Smooth muscle cell (in vitro differentiated cells): Measurements from ENCODE around the gene HDDC2. TPM values are rescaled to one million over a fixed set of nuclear protein-coding genes. Genes with fewer than 3 reads are reported as not detected.

Experiments used
- DNase-seq: peaks from one replicate; lab custom pipeline; 2025; ENCODE audit not compliant: unreplicated experiment; lab: John Stamatoyannopoulos, UW
- H2AFZ ChIP-seq: fragments of 200-600 bp; sonication (generic); 2 replicates; pipeline ENCODE4 v1.6.0; 2016; ENCODE audit warnings: antibody characterized with exemption, low read depth, mild to moderate bottlenecking
- H3F3A ChIP-seq: fragments of 200-600 bp; sonication (generic); 2 replicates; pipeline ENCODE4 v1.6.0; 2017; ENCODE audit warnings: antibody characterized with exemption, low read depth
- H3K27ac ChIP-seq: fragments of 200-600 bp; sonication (generic); 2 replicates; pipeline ENCODE4 v1.5.1; 2016; ENCODE audit warnings: low read depth, mild to moderate bottlenecking
- H3K27me3 ChIP-seq: fragments of 200-600 bp; sonication (generic); 2 replicates; pipeline ENCODE4 v1.6.1; 2016; ENCODE audit warnings: low read depth, mild to moderate bottlenecking
- H3K36me3 ChIP-seq: fragments of 200-600 bp; sonication (generic); 2 replicates; pipeline ENCODE4 v1.5.1; 2016; ENCODE audit warnings: low read depth
- H3K4me1 ChIP-seq: fragments of 200-600 bp; sonication (generic); 2 replicates; pipeline ENCODE4 v1.5.1; 2016; ENCODE audit warnings: low read depth
- H3K4me2 ChIP-seq: fragments of 200-600 bp; sonication (generic); 2 replicates; pipeline ENCODE4 v1.6.0; 2016; ENCODE audit warnings: mild to moderate bottlenecking
- H3K4me3 ChIP-seq: fragments of 200-600 bp; sonication (generic); 2 replicates; pipeline ENCODE4 v1.5.1; 2016; ENCODE audit warnings: mild to moderate bottlenecking
- H3K79me2 ChIP-seq: fragments of 200-600 bp; sonication (generic); 2 replicates; pipeline ENCODE4 v1.6.0; 2016; ENCODE audit warnings: low read depth, mild to moderate bottlenecking
- H3K9ac ChIP-seq: fragments of 200-600 bp; sonication (generic); 2 replicates; pipeline ENCODE4 v1.6.0; 2016; ENCODE audit warnings: low read depth
- H3K9me3 ChIP-seq: fragments of 200-600 bp; sonication (generic); replicated peaks from 2 replicates; pipeline ENCODE4 v1.5.1; 2016; ENCODE audit warnings: low read depth
- H4K20me1 ChIP-seq: fragments of 200-600 bp; sonication (generic); 2 replicates; pipeline ENCODE4 v1.6.0; 2016; ENCODE audit warnings: low read depth
- WGBS: methylation state at CpG from one replicate; pipeline ENCODE4 v1.1.7; 2016; ENCODE audit warnings: low lambda C conversion rate; 5-methylcytosine and 5-hydroxymethylcytosine counted together
- polyA plus RNA-seq: library from polyadenylated mRNA; unstranded; fragments of >200 nt; fragmentation: Nextera tagmentation; extraction: Ambion mirVana; gene quantifications from 2 replicates; pipeline ENCODE4 v1.2.1, GENCODE V29; 2016
- total RNA-seq: library from RNA; depleted of rRNA; stranded (reverse); fragments of >200 nt; gene quantifications from 2 replicates; pipeline ENCODE4 v1.2.3, GENCODE V29; 2014
- TF ChIP-seq, protein P1 (sequence below): fragments of 200-600 bp; sonication (generic); IDR thresholded peaks from 2 replicates; pipeline ENCODE4 v1.5.1; 2017; ENCODE audit warnings: borderline replicate concordance, mild to moderate bottlenecking, antibody characterized with exemption; ENCODE audit not compliant: insufficient read depth, poor library complexity, severe bottlenecking

HDDC2 gene
- total and polyA plus RNA-seq, 2 experiments from 2014 or later, result 104 to 114 TPM

DNA sequence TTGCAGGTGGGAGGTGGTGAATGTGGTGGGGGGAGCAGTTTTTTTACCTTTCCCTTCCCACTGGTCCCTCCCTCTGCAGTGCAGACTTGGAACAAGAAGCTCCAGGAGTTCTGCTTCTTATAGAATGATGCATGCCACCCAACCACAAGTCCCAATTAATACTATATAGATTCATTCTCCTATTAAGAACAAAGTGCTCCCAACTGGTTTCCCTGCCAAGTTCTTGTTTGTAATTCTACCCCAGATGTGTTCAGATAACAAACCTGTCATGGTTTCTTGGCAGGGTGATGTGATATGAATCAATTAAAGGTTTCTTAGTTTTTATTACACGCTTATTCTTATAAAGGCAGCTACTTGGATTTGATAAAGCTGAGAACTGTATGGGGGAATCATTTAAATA is 23.9 kb downstream of the HDDC2 start:
- WGBS, result 95% methylated on average over 1 of the region's 1 CpG
- H3F3A ChIP-seq, result no peaks in the 10 kb centered on the region
- H3K27ac ChIP-seq, result no peak overlapping the region
- H2AFZ ChIP-seq, result no peak overlapping the region
- no peaks in the 10 kb centered on the region for H3K36me3 ChIP-seq
- H3K4me3 ChIP-seq, result no peak overlapping the region
- DNase-seq, result no peak
- peaks cover 7% of the 10 kb centered on the region for H4K20me1 ChIP-seq
- no peak overlapping the region for H3K9ac ChIP-seq
- no peaks in the 10 kb centered on the region for H3K9me3 ChIP-seq
- H3K4me1 ChIP-seq, result no peaks in the 10 kb centered on the region
- TF ChIP-seq, protein P1, sequence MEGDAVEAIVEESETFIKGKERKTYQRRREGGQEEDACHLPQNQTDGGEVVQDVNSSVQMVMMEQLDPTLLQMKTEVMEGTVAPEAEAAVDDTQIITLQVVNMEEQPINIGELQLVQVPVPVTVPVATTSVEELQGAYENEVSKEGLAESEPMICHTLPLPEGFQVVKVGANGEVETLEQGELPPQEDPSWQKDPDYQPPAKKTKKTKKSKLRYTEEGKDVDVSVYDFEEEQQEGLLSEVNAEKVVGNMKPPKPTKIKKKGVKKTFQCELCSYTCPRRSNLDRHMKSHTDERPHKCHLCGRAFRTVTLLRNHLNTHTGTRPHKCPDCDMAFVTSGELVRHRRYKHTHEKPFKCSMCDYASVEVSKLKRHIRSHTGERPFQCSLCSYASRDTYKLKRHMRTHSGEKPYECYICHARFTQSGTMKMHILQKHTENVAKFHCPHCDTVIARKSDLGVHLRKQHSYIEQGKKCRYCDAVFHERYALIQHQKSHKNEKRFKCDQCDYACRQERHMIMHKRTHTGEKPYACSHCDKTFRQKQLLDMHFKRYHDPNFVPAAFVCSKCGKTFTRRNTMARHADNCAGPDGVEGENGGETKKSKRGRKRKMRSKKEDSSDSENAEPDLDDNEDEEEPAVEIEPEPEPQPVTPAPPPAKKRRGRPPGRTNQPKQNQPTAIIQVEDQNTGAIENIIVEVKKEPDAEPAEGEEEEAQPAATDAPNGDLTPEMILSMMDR, result no peak
- H3K79me2 ChIP-seq, result peaks cover 15% of the 10 kb centered on the region
- no peaks in the 10 kb centered on the region for H3K27me3 ChIP-seq
- H3K4me2 ChIP-seq, result no peak overlapping the region

DNA sequence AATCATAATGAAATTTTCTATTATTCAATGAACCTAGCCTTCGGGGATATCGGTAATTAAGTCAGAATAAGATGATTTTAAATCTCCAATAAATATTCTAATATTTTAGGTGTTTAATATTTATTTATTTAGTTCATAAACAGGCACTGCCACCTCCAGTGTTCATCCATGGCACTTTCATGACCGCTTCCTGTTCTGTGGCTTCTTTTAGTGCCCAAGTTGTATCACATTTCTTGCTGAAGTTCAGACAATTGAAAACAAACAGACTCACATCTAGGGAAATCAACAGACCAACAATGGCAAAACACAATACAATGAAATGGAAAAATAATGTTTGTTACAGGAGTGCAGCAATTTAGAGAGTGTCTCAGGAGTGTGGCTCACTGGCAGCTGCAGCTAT is 26.0 kb downstream of the HDDC2 start:
- Histone ChIP-seq H3K27me3 (no peaks in the 10 kb centered on the region), H3K27ac (no peak overlapping the region), H3K79me2 (no peaks in the 10 kb centered on the region), H3K4me3 (no peak overlapping the region), H2AFZ (no peak overlapping the region), H3K36me3 (no peaks in the 10 kb centered on the region), H3K4me1 (no peaks in the 10 kb centered on the region), H3K9me3 (no peaks in the 10 kb centered on the region), H3K9ac (no peak overlapping the region), H3F3A (no peaks in the 10 kb centered on the region), H3K4me2 (no peak overlapping the region), H4K20me1 (peaks cover 7% of the 10 kb centered on the region)
- DNase-seq, result no peak
- WGBS, result 97% methylated on average over 3 of the region's 3 CpGs
- TF ChIP-seq, protein P1, result no peak

DNA sequence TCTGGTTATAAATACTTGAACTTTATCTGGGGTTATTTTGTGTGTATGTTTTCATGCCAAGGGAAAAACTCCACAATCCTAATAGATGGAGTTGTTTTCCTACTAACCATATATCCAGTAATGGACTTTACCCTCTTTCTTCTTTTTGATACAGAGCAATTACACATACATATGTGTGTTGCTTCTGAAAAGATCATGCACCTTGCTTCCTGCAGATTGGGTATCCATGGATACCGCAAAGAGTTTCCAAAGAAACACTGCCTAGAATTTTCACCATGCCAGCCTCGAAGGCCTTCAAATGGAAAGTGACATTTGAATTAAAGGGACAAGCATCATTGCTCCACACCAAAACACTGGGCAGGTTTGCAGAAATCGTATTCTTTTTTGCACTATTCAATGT is 26.8 kb downstream of the HDDC2 start:
- Histone ChIP-seq H3K27me3 (no peaks in the 10 kb centered on the region), H3F3A (no peaks in the 10 kb centered on the region), H3K9ac (no peak overlapping the region), H4K20me1 (peaks cover 7% of the 10 kb centered on the region), H3K9me3 (no peaks in the 10 kb centered on the region), H2AFZ (no peak overlapping the region), H3K4me1 (no peaks in the 10 kb centered on the region), H3K4me2 (no peak overlapping the region), H3K79me2 (no peaks in the 10 kb centered on the region), H3K36me3 (no peaks in the 10 kb centered on the region), H3K27ac (no peak overlapping the region), H3K4me3 (no peak overlapping the region)
- DNase-seq, result no peak
- TF ChIP-seq, protein P1, result no peak
- 96% methylated on average over 3 of the region's 3 CpGs for WGBS

DNA sequence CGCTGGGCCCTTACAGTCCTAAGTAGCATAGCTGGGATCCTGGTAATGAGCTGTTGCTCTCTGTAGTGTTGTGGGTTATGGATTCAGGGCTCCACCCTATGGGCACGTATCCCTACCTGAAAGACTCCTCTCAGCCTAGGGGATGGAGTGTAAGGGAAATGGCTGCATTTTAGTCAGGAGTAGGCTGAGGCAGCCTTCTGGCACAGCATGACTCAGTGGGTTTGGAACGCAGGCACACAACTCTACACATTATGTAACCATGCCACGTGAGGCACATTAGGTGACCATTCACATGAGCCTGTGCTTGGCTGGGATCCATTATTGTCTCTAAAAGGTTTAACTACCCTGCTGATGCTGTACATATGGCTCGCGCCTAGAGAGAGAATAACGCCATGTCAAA is 27.8 kb downstream of the HDDC2 start:
- Histone ChIP-seq H3K79me2 (no peaks in the 10 kb centered on the region), H3K9me3 (no peaks in the 10 kb centered on the region), H3K4me1 (no peaks in the 10 kb centered on the region), H3K27me3 (no peaks in the 10 kb centered on the region), H3K4me2 (no peak overlapping the region), H4K20me1 (peaks cover 5% of the 10 kb centered on the region), H2AFZ (no peak overlapping the region), H3F3A (no peaks in the 10 kb centered on the region), H3K27ac (no peak overlapping the region), H3K4me3 (no peak overlapping the region), H3K36me3 (no peaks in the 10 kb centered on the region), H3K9ac (no peak overlapping the region)
- 95% methylated on average over 7 of the region's 7 CpGs for WGBS
- no peak for DNase-seq
- TF ChIP-seq, protein P1, result no peak
